Thymus (tissue), 11 donors: ENCODE measurements around the gene SLC22A3. TPM values are rescaled to one million over a fixed set of nuclear protein-coding genes. Genes with fewer than 3 reads are reported as not detected.

Source experiments
- DNase-seq, 9 donors: peaks; one replicate each; pipeline ENCODE4 v3.0.0-alpha.2; 2013; ENCODE audit warnings: low spot score in 9 of 9, low read depth in 6 of 9, missing footprints in 1 of 9
- H3K27ac ChIP-seq, 2 donors: one replicate each; pipeline ENCODE4 v1.5.1; 2013; ENCODE audit warnings: control low read depth in 1 of 2, low read depth in 1 of 2, low read length in 1 of 2, mild to moderate bottlenecking in 1 of 2, moderate library complexity in 1 of 2
- H3K27me3 ChIP-seq, 2 donors: one replicate each; pipeline ENCODE4 v1.5.1; 2013; ENCODE audit warnings: low read length in 1 of 2; ENCODE audit not compliant: control insufficient read depth in 2 of 2, insufficient read depth in 1 of 2
- H3K36me3 ChIP-seq, 2 donors: one replicate each; pipeline ENCODE4 v1.5.1; 2013; ENCODE audit warnings: low read length in 1 of 2, mild to moderate bottlenecking in 1 of 2, moderate library complexity in 1 of 2; ENCODE audit not compliant: control insufficient read depth in 2 of 2, insufficient read depth in 2 of 2
- H3K4me1 ChIP-seq, 2 donors: one replicate each; pipeline ENCODE4 v1.5.1; 2013; ENCODE audit warnings: low read length in 2 of 2; ENCODE audit not compliant: control insufficient read depth in 2 of 2, insufficient read depth in 2 of 2
- H3K4me3 ChIP-seq, 2 donors: one replicate each; pipeline ENCODE4 v1.5.1; 2013; ENCODE audit warnings: low read length in 2 of 2, control low read depth in 1 of 2, mild to moderate bottlenecking in 1 of 2
- H3K9me3 ChIP-seq, 2 donors: one replicate each; pipeline ENCODE4 v1.5.1; 2013; ENCODE audit warnings: low read length in 1 of 2, mild to moderate bottlenecking in 1 of 2; ENCODE audit not compliant: control insufficient read depth in 2 of 2, insufficient read depth in 1 of 2
- WGBS: extraction: QIAGEN DNeasy Blood & Tissue Kit; methylation state at CpG from one replicate; pipeline ENCODE4 v1.1.7; 2013; 5-methylcytosine and 5-hydroxymethylcytosine counted together
- polyA plus RNA-seq: library from polyadenylated mRNA; stranded (reverse); fragments of 200-250 nt; gene quantifications from one replicate; pipeline ENCODE4 v1.2.3, GENCODE V29; 2013
- total RNA-seq: library from RNA; stranded (reverse); fragments of 120-200 nt; gene quantifications from one replicate; pipeline ENCODE4 v1.2.4, GENCODE V29; 2013
- donor health status: healthy.

SLC22A3 gene
- total and polyA plus RNA-seq, 2 donors, result 0.28 to 1.4 TPM

GRCh38 chr6:160376445-160376844 lies 28.3 kb downstream of the SLC22A3 start:
- no peak for DNase-seq
- no peak overlapping the region for H3K4me3 ChIP-seq
- H3K4me1 ChIP-seq, result no peaks in the 10 kb centered on the region
- H3K9me3 ChIP-seq, result no peaks in the 10 kb centered on the region
- WGBS, result 98% methylated on average over 2 of the region's 2 CpGs
- H3K27ac ChIP-seq, result no peak overlapping the region
- H3K36me3 ChIP-seq, result no peaks in the 10 kb centered on the region
- H3K27me3 ChIP-seq, result no peaks in the 10 kb centered on the region

GRCh38 chr6:160378218-160378617 lies 30.0 kb downstream of the SLC22A3 start:
- Histone ChIP-seq H3K4me1 (no peaks in the 10 kb centered on the region), H3K36me3 (no peaks in the 10 kb centered on the region), H3K9me3 (peaks cover 0 to 2% of the 10 kb centered on the region in 2 donors), H3K27me3 (no peaks in the 10 kb centered on the region), H3K27ac (no peak overlapping the region), H3K4me3 (no peak overlapping the region)
- 78% methylated on average over 5 of the region's 5 CpGs for WGBS
- no peak for DNase-seq

GRCh38 chr6:160378882-160379281 lies 30.7 kb downstream of the SLC22A3 start:
- Histone ChIP-seq H3K4me3 (no peak overlapping the region), H3K36me3 (no peaks in the 10 kb centered on the region), H3K27ac (no peak overlapping the region), H3K4me1 (no peaks in the 10 kb centered on the region), H3K27me3 (no peaks in the 10 kb centered on the region), H3K9me3 (peaks cover 0 to 2% of the 10 kb centered on the region in 2 donors)
- DNase-seq, result peak in 1 of 9 donors; percentile 3
- 85% methylated on average over 4 of the region's 4 CpGs for WGBS

- DNase-seq, result no peak
- Histone ChIP-seq H3K27ac (no peak overlapping the region), H3K4me3 (no peak overlapping the region), H3K36me3 (no peaks in the 10 kb centered on the region), H3K9me3 (peaks cover 0 to 2% of the 10 kb centered on the region in 2 donors), H3K4me1 (no peaks in the 10 kb centered on the region), H3K27me3 (no peaks in the 10 kb centered on the region)
These were observed 31.3 kb downstream of the SLC22A3 start for GRCh38 chr6:160379466-160379865.

GRCh38 chr6:160382946-160383345 lies 34.8 kb downstream of the SLC22A3 start:
- Histone ChIP-seq H3K27me3 (no peaks in the 10 kb centered on the region), H3K4me3 (no peak overlapping the region), H3K36me3 (no peaks in the 10 kb centered on the region), H3K9me3 (peaks cover 0 to 2% of the 10 kb centered on the region in 2 donors), H3K4me1 (no peaks in the 10 kb centered on the region), H3K27ac (no peak overlapping the region)
- WGBS, result 87% methylated on average over 1 of the region's 1 CpG
- no peak for DNase-seq

- Histone ChIP-seq H3K4me1 (no peaks in the 10 kb centered on the region), H3K27me3 (no peaks in the 10 kb centered on the region), H3K27ac (no peak overlapping the region), H3K4me3 (no peak overlapping the region), H3K9me3 (peaks cover 0 to 2% of the 10 kb centered on the region in 2 donors), H3K36me3 (no peaks in the 10 kb centered on the region)
- WGBS, result 89% methylated on average over 5 of the region's 5 CpGs
- no peak for DNase-seq
These were observed 38.8 kb downstream of the SLC22A3 start for GRCh38 chr6:160386869-160387530.

- H3K36me3 ChIP-seq, result no peaks in the 10 kb centered on the region
- 70% methylated on average over 3 of the region's 3 CpGs for WGBS
- H3K4me1 ChIP-seq, result no peaks in the 10 kb centered on the region
- no peak overlapping the region for H3K4me3 ChIP-seq
- no peak overlapping the region for H3K27ac ChIP-seq
- DNase-seq, result no peak
- H3K9me3 ChIP-seq, result no peaks in the 10 kb centered on the region
- H3K27me3 ChIP-seq, result no peaks in the 10 kb centered on the region
These were observed 39.9 kb downstream of the SLC22A3 start for GRCh38 chr6:160387916-160388643.

- no peak for DNase-seq
- no peak overlapping the region for H3K4me3 ChIP-seq
- no peak overlapping the region for H3K27ac ChIP-seq
- H3K27me3 ChIP-seq, result no peaks in the 10 kb centered on the region
- 89% methylated on average over 4 of the region's 4 CpGs for WGBS
- no peaks in the 10 kb centered on the region for H3K36me3 ChIP-seq
- no peaks in the 10 kb centered on the region for H3K9me3 ChIP-seq
- H3K4me1 ChIP-seq, result no peaks in the 10 kb centered on the region
These were observed 40.7 kb downstream of the SLC22A3 start for GRCh38 chr6:160388922-160389321.

- Histone ChIP-seq H3K9me3 (no peaks in the 10 kb centered on the region), H3K4me1 (no peaks in the 10 kb centered on the region), H3K27me3 (no peaks in the 10 kb centered on the region), H3K27ac (no peak overlapping the region), H3K36me3 (no peaks in the 10 kb centered on the region), H3K4me3 (no peak overlapping the region)
- DNase-seq, result no peak
- 93% methylated on average over 7 of the region's 7 CpGs for WGBS
These were observed 43.4 kb downstream of the SLC22A3 start for GRCh38 chr6:160391419-160392116.
